HG03060 (cell line): ENCODE data around the gene POLR2A.

Experiments
- ATAC-seq: cut with Tn5 transposase; IDR thresholded peaks from one replicate; pipeline ENCODE4 v1.9.1; 2021; ENCODE audit warnings: low read depth, moderate number of reproducible peaks; ENCODE audit not compliant: unreplicated experiment

The POLR2A gene

GRCh38 chr17:7501729-7502128 lies 17.6 kb downstream of the POLR2A start:
- ATAC-seq = no peak

DNA sequence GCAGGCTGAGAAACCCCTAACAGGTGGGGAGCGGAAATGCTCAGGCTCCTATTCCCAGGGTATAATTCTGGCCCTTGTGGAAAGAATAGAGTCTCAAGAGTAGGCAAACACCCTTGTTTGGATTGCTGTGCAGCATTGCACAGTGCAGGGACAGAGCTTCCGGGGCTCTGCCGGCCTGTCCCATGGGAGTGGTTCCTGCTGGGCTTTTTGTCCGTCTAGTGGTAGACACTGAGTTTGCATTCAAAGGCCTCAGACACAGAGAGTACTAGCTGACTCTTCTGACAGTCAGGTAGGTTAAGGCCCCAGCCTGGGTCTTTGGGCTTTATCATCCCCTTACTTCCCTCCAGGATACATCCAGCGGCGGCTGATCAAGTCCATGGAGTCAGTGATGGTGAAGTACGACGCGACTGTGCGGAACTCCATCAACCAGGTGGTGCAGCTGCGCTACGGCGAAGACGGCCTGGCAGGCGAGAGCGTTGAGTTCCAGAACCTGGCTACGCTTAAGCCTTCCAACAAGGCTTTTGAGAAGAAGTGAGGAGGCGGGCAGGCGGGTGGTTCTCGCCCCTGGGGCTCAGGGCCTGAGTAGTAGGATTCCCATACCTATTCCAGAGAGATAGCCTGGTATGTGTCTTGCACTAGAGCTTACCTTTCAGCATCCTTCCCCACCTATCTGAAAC lies 18.1 kb downstream of the POLR2A start:
- no peak for ATAC-seq

DNA sequence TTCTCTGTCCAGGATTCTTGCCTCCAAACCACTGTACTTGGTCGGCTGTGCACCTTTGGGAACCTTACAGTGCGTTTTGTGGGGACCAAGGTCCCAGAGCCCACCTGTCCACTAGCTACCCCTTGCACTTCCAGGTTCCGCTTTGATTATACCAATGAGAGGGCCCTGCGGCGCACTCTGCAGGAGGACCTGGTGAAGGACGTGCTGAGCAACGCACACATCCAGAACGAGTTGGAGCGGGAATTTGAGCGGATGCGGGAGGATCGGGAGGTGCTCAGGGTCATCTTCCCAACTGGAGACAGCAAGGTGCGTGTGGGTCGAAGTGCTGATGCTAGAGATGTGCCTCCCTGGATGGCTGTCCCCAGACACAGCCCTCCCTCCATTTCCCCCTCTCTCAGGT lies 18.8 kb downstream of the POLR2A start:
- ATAC-seq = no peak

DNA sequence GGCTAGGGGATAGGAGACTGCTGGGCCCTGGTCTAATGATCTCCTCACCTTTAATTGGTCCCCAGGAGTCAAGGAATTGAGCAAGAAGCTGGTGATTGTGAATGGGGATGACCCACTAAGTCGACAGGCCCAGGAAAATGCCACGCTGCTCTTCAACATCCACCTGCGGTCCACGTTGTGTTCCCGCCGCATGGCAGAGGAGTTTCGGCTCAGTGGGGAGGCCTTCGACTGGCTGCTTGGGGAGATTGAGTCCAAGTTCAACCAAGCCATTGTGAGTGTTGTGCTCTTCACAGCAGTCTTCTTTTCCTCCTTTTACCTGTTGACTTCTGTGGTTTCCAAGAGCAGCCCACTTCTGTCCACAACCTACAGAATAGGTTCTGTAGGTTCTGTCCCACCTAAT lies 19.4 kb downstream of the POLR2A start:
- ATAC-seq = no peak

GRCh38 chr17:7508145-7508544 lies 24.0 kb downstream of the POLR2A start:
- ATAC-seq = no peak

DNA sequence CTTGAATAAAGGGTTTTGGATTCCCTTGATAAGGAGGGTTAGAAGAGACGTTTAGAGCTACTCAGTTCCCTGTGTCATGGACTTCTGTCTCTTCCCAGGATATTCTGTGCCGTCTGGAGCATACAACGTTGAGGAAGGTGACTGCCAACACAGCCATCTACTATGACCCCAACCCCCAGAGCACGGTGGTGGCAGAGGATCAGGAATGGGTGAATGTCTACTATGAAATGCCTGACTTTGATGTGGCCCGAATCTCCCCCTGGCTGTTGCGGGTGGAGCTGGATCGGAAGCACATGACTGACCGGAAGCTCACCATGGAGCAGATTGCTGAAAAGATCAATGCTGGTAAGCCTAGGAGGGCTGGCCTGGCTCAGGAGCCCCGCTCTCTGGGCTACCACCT lies 24.7 kb downstream of the POLR2A start:
- no peak for ATAC-seq

- ATAC-seq = no peak
These were observed 25.8 kb downstream of the POLR2A start for GRCh38 chr17:7509937-7510336.

DNA sequence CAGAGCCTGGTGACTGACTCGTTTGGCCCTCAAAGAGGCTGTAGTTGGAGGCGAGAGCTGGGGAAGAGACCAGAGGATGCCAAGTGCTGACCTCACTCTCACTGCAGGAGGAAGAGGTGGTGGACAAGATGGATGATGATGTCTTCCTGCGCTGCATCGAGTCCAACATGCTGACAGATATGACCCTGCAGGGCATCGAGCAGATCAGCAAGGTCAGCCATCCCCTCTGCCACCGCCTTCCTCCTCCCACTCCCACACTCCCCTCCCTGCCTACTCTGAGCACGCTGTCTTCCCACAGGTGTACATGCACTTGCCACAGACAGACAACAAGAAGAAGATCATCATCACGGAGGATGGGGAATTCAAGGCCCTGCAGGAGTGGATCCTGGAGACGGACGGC lies 26.9 kb downstream of the POLR2A start:
- ATAC-seq = no peak

DNA sequence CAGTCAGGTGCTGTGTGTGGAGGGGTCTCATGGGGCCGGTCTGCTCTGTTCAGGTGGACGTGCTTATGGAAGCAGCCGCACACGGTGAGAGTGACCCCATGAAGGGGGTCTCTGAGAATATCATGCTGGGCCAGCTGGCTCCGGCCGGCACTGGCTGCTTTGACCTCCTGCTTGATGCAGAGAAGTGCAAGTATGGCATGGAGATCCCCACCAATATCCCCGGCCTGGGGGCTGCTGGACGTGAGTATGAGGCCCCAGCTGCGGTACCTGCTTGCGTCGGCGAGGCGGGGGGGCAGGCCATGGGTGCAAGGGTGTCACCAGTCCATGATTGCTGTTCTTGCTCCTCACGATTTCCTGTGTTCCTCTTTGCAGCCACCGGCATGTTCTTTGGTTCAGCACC lies 27.9 kb downstream of the POLR2A start:
- no peak for ATAC-seq

GRCh38 chr17:7512824-7513540 lies 28.8 kb downstream of the POLR2A start:
- ATAC-seq = no peak

GRCh38 chr17:7513850-7514419 lies 29.8 kb downstream of the POLR2A start:
- no peak for ATAC-seq

DNA sequence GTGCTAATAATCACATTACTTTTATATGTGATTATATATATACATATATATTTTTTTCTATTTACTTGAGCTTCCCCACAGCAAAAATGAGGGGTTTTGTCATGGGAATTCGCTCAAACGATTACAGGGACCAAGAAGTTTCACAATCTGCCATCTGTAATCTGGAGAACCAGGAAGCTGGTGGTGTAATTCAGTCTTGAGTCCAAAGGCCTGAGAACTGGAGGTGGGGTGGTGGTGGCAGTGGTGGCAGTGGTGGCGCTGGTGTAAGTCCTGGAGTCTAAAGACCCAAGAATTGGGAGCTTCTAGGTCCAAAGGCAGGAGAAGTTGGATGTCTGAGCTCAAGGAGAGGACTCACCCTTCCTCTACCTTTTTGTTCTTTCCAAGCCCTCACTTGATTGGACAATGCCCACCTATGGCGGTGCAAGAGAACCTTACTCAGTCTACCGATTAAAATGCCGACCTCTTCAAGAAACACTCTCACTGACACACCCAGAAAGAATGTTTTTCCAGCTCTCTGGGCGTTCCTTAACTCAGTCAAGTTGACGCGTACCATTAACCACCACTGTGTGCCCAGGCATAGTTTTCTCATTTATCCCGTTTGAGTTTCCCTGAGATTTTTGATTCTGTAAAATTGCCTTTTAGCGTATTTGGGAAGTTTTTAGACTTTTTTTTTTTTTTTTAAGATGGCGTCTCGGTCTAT lies 31.9 kb downstream of the POLR2A start:
- ATAC-seq = no peak

DNA sequence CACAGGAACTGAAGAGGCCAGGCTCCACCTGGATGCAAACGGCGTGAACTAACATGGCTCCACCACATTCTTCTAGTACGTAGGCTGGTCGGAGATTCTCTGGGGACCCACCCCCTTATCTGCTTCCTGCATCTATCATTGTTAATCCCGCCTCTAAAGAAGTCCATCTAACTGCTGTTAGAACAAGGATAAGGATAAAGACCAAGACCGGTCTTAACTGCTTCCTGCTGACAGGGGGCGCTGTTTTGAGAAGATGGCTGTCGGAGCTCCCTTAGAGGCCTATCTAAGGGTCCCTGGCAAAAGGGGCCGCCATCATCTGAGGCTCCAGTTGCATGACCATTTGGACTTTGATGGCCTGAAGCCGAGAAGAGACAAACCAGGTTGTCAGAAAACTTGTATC lies 38.9 kb downstream of the POLR2A start:
- ATAC-seq = no peak

- no peak for ATAC-seq
These were observed 44.7 kb downstream of the POLR2A start for GRCh38 chr17:7528842-7529241.

- no peak for ATAC-seq
These were observed 46.1 kb downstream of the POLR2A start for GRCh38 chr17:7530023-7530900.

- no peak for ATAC-seq
These were observed 53.9 kb downstream of the POLR2A start for GRCh38 chr17:7538050-7538449.

DNA sequence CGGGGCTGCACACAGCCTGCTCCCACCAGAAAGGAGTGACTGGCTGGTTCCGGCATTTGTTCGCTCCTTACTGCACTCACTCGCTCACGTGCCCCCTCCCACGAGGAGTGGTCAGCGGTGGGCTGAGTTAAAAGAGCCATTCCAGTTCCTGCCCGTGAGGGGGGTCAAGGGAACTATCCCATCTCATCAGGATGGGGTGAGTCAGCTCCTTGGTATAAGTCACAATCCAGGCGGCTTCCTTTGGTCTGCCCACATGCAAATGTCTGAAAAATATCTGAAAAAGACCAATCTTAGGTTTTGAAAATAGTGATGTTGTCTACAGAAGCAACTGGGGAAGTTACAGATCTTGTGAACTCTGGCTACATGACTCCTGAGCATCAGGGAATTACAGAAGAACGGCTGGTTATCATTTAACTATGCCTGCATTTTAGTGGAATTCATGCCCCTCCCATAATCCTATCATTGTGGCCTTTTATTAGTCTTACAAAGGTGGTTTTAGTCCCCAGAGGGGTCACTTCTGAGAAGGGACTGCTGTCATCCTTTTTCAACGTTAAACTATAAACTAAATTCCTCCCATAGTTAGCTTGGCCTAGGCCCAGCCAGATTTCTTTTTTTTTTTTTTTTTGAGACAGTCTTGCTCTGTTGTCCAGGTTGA lies 54.9 kb downstream of the POLR2A start:
- ATAC-seq = no peak

- no peak for ATAC-seq
These were observed 57.0 kb downstream of the POLR2A start for GRCh38 chr17:7541074-7541621.

GRCh38 chr17:7544911-7545310 lies 60.7 kb downstream of the POLR2A start:
- ATAC-seq = no peak
